Endometrial microvascular endothelial cells (primary cell): ENCODE results near the gene HPCA. TPM values are rescaled to one million over a fixed set of nuclear protein-coding genes. Genes with fewer than 3 reads are reported as not detected.

Experiments used
- in situ Hi-C: cut with HindIII; loops from 2 replicates; pipeline ENCODE4 v1.10.0; 2017; ENCODE audit warnings: low sequenced_read_pairs, low pct_unique_long_range_greater_than_20kb; ENCODE audit errors: inconsistent ontology term
- total RNA-seq: library from RNA; depleted of rRNA; stranded (reverse); fragments of >200 nt; gene quantifications from one replicate; pipeline ENCODE4 v1.2.3, GENCODE V29; 2015; ENCODE audit errors: inconsistent ontology term

HPCA gene
- total RNA-seq, 1 donor from 2014 or later, result not detected

DNA sequence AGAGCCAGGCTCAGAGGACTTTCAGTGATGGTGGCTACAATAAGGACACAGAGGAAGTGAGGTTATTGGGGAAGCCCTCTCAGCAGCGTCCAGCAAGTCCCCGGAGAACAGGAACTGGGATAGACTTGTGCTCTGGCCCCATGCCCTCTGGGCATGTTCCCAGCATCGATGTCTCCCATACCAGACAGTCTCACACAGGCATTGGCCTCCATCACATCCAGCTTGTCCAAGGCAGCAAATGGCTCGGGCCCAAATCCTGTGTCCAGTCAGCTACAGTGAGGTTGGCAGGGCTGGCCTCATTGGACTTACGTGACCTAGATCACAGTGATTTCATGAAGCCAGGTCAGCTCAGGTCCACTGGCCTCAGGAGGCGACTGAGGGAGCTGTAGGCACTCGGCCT, 34.5 kb downstream of the HPCA start:
- in situ Hi-C loops, result no loop called here

DNA sequence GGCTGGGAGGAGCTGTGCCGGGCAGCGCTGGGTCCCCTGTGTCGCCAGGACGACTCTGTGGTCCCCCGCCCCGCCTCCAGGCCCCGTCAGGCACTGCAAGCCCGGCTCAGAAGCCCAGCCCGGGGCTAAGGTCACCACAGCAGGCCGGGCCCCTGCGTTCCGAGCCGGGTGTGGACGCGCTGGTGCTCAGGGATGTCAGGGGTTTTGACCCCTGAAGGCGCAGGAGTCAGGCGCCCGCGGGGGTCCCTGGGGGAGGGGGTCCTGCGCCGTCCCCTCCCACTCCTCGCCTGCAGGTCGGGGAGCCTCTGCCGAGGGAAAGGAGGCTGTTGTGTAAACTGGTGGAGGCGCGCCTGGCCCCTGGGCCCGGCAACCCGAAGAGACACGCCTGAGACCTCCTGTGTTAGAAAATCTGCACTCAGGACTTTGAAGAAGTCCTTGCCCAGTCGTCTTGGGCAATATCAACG, 38.6 kb downstream of the HPCA start:
- in situ Hi-C loops, result no loop called here

DNA sequence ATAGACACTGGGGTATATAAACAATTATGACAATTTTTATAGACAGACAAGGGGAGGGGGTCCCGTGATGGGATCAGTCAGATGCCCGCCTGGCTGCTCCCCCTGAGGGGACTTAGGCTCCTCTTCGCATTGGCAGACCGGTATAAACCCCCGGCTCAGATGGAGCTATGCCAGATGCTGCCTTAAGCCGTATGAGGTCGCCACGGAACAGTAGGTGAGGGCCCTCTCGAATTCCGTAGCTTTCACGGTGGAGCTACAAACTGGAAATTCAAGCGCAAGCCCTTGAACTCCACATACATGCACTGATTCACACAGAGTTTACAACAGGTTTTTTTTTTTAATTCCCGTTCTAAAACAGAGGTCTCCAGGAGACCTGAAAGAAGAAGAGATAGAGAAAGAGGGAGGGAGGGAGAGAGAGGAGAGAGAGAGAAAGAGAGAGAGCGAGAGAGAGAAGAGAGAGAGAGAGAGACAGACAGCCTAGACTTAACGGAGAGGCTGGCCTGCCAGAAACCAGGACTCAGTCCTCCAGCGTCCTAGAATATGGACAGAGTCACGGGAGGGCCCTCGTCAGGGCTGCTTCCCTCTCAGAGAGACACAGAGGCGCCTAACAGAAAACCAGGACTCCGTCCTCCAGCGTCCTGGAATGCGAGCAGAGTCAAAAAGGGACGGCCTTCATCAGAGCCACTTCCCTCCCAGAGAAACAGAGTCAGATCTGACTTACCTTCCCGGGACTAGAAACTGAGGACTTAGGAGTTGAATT, 39.3 kb downstream of the HPCA start:
- in situ Hi-C loops, result no loop called here

DNA sequence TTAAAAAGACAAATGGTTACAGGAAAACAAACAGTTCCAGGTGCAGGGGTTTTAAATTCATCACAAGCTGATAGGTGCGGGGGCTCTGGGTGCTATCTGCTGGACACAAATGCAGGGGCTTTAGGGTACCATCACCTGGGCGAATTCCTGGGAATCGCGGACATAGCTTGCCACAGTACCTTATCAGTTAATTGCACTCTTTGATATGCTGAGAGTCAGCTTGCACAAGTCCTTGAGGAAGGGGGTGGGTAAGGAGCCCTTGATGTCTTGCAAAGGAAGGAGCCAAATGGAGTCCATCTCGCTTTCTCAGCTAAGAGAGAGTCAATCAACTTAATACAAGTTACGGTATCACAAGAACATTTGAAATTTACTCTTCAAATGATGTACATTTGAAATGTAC, 40.3 kb downstream of the HPCA start:
- in situ Hi-C loops, result no loop called here

DNA sequence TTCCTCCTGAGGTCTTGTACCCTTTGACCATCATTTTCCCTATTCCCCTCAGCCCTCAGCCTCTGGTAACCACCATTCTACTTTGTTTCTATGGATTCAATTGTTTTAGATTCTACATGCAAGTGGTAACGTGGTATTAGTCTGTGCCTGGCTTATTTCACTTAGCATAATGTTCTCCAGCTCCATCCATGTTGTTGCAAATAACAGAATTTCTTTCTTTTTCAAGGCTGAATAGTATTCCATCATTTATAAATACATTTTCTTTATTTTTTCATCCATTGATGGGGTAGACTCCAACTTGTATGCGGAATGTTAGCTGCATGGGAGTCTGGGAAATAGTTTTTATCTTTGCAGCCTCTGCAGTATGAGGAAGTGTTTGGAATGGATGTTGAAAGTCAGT, 41.1 kb downstream of the HPCA start:
- in situ Hi-C loops, result no loop called here

DNA sequence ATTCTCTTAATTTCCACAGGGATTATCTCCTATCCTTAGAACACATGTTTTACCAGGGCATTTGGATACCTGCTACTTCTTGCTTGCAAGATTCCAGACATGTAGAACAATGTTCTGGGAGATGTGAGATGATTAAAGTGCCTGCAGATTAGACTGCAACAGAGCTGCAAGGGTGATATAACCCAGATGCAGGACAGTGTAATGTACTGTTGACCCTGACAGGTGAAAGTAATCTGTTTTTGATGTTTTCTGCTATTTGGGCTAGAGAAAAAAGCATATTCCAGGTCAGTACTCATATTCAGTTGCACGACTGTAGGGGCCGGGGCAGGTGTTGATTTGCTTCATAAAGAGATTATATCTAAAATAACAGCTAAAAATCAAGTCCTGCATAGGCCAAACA, 42.0 kb downstream of the HPCA start:
- in situ Hi-C loops, result no loop called here

DNA sequence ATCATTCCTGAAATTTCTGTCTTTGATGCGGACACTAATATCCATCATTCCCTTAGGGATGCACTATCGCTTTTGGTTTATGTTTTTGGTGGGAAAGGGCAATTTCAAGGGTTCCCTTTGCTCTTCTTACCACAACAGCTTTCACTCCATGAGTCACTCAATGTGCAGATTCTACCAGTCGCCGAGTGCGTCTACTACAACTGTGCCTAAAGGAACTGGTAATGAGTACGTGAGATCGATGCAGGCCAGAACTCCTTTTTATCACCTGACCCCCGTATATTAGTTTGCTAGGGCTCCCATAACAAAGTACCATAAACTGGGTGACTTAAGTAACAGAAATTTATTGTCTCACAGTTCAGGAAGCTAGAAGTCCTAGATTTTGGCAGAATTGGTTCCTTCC, 42.4 kb downstream of the HPCA start:
- in situ Hi-C loops, result no loop called here

DNA sequence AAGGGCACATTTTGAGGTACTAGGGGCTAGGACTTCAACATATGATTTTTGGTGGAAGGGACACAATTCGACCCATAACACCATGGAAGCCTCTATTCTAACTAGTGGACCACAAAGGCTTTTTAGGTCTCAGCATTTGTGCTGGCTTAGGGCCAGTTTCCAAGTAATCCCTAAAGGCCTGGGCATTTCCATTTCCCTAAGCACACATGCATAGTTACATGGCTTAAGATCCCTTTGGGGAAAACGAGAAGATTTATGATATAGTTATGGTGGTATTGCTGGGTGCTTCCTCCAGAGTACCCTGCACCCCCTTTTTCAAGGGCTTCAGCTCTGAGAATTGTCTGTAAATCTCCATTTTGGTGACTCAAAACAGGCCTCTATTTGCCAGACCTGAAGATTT, 43.1 kb downstream of the HPCA start:
- in situ Hi-C loops, result no loop called here

DNA sequence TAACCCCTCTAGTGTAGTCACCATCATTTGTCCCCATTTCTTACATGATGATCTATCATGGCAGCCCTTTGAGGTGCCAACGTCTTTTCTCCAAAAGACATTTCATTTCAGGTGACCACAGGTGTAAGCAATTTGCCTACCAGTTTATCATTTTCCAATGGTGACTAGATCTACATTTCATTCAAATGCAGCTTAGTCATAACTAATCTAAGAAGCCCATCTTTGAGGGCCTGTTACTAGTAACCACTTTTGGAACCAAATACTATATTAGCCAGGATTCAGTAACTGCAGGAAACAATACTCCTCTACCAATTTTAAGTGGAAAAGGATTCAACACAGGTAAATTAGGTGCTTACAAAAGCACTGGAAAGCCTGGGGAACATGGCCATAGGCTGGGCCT, 45.5 kb downstream of the HPCA start:
- in situ Hi-C loops, result no loop called here

DNA sequence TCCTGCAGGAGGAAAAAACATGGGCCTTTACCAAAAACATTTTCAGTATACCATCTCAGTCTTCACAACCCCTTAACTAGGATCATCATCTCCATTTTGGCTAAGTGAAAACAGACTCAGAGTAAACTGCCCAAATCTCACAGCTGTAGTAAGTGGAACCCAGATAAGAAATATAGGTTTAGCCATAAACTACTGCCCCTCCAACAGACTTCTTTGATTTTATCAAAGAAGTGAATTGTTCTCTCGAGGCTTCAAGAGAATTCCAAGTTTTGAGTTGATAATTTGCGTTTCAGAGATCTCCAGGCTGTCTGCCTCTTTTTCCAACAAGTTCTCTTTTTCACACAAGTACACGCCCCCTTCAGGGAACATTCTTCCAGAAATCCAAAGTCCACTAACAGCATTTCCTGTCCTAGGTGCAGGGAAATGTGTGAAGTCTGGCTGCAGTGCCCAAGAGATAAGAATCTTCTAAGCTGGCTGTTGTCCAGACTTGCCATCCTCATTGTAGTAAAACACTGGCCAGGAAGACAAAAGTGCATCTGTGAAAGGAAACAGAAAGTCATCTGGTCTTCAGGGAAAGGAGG, 47.5 kb downstream of the HPCA start:
- in situ Hi-C loops, result no loop called here

DNA sequence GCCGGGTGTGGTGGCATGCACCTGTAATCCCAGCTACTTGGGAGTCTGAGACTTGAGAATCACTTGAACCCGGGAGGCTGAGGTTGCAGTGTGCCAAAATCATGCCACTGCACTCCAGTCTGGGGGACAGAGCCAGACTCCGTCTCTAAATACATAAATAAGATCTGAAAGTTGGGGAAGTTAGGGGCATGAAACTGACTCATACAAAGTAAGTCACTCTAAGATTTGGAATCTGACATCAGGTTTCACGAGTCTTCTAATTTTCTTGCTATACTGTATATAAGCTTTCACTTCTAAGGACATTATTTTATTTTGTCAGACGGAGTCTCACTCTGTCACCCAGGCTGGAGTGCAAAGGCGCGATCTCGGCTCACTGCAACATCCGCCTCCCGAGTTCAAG, 48.2 kb downstream of the HPCA start:
- in situ Hi-C loops, result no loop called here

DNA sequence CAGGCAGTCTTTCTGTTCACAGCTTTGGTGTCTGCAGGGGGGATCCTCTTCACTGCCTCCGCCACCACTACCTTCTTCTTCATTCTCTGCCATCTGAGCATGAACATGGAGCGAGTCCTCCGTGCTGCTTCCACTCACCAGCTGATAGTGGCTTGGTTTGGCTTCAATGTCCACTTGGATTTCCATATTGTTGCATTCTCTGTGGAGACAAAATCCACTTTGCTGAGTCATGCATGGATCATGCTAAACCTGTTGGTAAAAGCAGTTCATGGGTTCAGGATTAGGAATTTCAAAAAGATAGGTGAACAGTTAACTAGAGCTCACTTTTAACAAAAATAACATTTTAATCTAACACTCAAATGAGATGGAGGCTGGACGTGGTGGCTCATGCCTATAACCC, 50.8 kb downstream of the HPCA start:
- in situ Hi-C loops, result no loop called here

DNA sequence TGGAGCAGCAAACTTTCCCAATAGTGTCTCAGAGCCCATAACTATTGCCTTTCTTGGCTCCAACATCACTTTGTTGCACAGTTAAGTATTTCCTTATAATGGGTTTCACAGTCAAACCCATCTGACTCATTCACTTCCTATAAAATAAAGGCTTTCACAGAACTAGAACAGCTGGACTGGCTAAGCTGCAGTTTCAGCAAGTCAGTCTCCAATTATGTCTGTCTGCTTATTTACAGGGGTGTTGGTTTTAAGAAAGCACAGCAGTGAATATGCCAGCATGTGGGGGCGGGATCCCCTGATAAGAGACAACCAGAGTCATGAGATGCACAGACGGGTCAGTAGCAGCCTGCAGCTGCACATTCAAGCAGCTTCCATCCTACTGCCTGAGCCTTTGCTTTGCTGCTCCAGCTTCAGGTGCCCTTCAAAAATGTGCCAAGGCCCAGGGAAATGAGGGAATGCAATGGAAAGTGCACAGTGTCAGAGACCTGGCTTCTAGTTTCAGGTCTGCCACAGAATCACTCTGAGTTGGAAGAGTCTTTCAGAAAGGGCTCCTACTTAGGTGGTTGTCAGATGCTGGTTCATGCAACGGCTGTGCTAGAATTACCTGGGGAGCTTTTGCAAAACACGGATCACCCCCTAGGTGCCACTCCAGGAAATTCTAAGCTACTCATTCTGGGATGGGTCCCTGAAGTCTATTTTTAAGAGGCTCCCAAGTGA, 53.5 kb downstream of the HPCA start:
- in situ Hi-C loops, result no loop called here

DNA sequence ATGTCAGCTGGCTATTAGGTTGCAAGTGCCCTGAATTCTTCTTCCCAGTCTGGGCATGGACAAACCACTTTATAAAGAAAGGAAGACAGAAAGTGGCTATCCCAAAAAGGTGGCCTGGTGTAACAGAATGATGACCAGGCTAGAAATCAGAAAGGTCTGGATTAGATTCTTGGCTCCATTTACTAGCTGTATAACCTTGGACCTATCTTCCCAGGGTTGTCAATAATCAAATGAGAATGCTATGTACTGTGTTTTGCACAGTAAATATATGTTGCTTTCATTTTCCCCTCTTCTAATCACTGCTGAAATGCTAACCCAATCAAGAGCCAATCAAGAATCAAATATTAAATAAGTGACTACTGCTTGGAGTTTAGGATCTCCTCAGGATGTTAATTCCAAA, 57.9 kb downstream of the HPCA start:
- in situ Hi-C loops, result no loop called here

Other genes starting within 250 kb of the HPCA start
- 26.5 TPM for gene ZBTB8OS, start 235.9 kb upstream of the HPCA start, total RNA-seq
- 163 TPM for gene RBBP4, start 235.3 kb upstream of the HPCA start, total RNA-seq
- 8.9 TPM for gene SYNC, start 183.7 kb upstream of the HPCA start, total RNA-seq
- 132 TPM for gene YARS1, start 69.1 kb upstream of the HPCA start, total RNA-seq
- gene S100PBP, start 68.8 kb upstream of the HPCA start, total RNA-seq, result 28.4 TPM
- gene FNDC5, start 15.6 kb upstream of the HPCA start, total RNA-seq, result not detected
- 8.0 TPM for gene TMEM54, start 14.9 kb downstream of the HPCA start, total RNA-seq
- gene RNF19B, start 78.3 kb downstream of the HPCA start, total RNA-seq, result 42.2 TPM
- gene AK2, start 150.4 kb downstream of the HPCA start, total RNA-seq, result 160 TPM
- gene AZIN2, start 194.7 kb downstream of the HPCA start, total RNA-seq, result not detected